ENCODE data around the gene ST6GALNAC6.

Gene ST6GALNAC6

DNA sequence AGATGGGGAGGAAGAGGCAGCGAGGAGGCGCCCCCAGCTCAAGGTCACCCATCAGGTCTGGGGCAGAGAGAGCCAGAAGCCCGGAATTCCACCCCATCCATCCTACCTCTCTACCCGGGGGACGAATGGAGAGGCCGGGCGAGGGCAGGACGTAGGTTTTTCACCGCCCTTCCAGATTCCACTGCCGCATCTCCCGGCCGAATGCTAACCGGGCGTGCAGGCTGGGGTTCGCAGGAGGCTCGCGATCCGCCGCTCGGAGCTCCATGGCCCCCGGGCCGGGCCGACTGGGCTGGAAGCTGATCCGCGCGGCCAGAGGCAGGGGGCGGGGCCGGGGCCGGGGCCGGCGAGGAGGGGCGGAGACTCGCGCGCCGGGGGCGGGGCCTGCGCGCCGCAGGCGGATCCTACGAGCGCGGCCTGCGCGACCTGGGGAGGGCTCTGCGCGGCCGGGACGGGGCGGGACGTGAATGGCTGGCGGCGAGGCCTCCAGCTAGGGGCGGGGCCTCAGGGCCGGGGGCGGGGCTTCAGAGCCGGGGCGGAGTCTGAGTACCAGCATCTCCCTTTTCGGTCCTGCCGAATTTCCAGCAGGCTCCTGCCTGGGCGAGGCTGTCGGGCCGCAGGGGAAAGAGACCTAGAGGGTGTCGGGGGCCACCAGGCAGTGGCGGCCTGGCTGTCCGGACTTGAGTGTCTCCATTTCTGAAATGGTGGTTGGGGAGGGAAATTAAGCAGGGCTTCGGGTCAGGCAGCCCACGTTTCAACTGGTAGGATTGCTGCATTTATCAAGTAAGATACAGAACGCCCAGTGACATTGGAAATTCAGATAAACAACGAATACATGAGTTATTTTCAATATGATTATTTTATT is 17.5 kb upstream of the ST6GALNAC6 start, which contains the start of gene ST6GALNAC4:
TSS of gene ST6GALNAC4 (minus strand) at position 322 of the 862 bp plus-strand sequence. CDS start 622 bp downstream, outside the sequence.
- peak; percentile 96 to 99 (median 98) for DNase-seq

GRCh38 chr9:127915801-127916719 is 16.7 kb upstream of the ST6GALNAC6 start:
- peak in 3 of 4 experiments; percentile 33 to 45 (median 37) for DNase-seq

DNA sequence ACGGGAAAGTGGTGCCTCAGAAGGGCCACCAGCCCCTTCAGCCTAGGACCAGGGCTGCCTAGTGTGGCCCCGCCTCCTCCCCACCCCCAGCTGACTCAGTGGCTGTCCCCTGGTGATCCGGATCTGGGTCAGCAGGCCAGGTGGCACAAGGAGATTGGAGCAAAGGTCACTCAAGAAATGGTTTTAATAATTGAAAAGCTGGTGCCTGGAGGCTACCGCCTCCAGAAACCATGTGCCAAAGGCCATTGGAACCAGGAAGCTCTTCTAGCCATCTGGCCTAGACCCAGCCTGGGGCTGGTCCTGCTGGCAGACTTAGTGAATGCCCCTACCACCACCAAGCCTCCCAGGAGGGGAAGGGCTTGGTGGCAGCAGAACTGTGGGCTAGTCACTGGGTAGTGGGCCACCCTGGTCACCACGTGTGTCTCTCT is 15.9 kb upstream of the ST6GALNAC6 start:
- peak in 3 of 4 experiments; percentile 37 to 50 (median 38) for DNase-seq

DNA sequence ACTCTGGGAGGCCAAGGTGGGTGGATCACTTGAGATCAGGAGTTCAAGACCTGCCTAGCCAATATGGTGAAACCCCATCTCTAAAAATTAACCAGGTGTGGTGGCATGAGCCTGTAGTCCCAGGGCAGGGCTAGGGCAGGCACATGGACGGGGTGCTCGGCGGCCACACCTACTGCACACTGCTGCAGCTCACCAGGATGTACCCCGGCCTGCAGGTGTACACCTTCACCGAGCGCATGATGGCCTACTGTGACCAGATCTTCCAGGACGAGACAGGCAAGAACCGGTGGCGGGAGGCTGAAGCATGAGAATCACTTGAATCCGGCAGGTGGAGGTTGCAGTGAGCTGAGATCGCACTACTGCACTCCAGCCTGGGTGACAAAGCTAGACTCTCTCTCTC is 14.3 kb upstream of the ST6GALNAC6 start:
- DNase-seq: peak in 1 of 4 experiments; percentile 1

- DNase-seq: peak in 1 of 4 experiments; percentile 4
Measured at GRCh38 chr9:127912882-127913281, 13.5 kb upstream of the ST6GALNAC6 start.

DNA sequence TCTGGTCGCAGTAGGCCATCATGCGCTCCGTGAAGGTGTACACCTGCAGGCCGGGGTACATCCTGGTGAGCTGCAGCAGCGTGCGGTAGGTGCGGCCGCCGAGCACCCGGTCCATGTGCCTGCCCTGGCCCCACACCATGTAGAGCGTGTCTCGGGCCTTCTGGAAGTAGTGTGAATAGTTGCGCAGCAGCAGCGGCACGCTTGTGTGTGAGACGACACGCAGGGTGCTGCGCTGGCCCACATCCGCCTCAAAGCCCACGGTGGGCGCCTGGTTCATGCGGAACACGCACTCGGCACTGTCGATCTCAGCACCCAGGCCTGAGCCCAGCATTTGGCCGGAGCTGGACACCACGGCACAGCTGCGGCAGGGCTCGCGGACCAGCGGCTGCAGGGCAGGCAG is 12.9 kb upstream of the ST6GALNAC6 start:
- DNase-seq: peak in 1 of 4 experiments; percentile 0

GRCh38 chr9:127910613-127911205 is 11.3 kb upstream of the ST6GALNAC6 start:
- peak in 1 of 4 experiments; percentile 17 for DNase-seq

DNA sequence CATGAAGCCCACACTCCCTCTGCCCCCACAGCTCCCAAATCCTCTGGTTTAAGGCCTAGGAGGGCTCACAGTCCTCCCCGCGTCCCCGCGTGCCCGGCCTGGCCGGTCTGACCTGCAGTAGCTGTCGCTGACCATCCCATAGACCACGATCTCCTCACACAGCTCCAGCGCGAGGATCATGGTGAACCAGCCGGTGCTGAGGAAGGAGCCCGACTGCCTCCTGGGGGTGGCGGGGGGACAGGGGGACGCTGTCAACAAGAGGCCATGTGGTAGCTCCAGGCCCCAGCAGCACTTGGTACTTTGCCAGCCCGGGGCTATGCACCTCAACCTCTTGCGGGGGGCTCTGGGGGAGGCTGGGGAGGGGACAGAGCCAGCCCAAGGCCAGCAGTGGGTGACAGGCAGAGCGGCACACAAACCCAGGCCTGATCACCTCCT is 10.5 kb upstream of the ST6GALNAC6 start:
- DNase-seq: peak in 1 of 4 experiments; percentile 1

DNA sequence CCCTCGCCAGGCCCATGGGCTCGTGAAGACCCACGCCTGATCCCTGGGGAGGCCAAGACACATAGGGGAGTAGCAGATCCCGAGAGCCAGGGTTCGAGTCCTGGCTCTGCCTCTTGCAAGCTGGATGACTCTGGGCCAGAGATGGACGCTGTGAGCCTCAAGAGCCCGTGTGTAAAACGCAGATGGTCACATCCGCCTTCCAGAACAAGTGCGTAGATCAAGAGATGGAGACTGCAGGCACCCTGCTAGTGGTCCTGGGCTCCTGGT is 9.2 kb upstream of the ST6GALNAC6 start:
- peak in 1 of 4 experiments; percentile 0 for DNase-seq

DNA sequence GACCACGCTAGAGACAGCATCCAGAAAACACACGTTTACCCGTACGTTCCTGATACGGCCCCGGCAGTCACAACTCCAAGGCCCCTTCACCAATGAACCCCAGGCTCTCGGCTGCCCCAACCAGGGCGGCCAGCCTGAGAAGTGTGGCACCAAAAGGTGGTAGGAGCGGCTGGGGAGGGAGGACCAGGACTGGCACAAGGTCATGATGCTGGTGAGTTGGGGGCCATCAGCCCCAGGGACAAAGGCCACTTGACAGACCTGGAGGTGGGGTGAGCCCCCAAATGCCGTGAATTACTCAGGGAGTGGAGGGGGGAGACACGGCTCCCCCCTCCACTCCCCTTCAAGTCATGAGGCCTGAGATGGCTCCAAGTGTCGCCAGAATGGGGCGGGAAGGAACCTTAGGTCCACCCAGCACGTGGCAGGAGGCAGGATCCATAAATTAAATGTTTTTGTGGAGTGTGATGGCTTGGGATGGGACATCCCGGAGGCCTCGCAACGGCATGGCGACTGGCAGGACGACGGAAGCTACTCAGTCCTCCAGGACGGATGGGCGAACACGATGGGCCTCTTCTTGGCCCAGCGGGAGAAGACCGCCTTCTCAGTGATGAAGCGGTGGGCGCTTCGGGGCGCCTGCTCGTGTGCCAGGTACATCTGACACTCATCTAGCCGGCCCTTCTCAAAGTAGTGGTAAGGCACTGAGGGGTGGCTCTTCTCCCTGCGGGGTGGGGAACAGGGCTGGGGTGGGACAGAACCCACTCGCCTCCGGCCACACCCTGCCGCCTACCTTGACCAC is 8.7 kb upstream of the ST6GALNAC6 start:
- peak in 1 of 4 experiments; percentile 1 for DNase-seq

- DNase-seq: peak in 1 of 4 experiments; percentile 1
Measured at GRCh38 chr9:127905788-127906191, 6.4 kb upstream of the ST6GALNAC6 start.

DNA sequence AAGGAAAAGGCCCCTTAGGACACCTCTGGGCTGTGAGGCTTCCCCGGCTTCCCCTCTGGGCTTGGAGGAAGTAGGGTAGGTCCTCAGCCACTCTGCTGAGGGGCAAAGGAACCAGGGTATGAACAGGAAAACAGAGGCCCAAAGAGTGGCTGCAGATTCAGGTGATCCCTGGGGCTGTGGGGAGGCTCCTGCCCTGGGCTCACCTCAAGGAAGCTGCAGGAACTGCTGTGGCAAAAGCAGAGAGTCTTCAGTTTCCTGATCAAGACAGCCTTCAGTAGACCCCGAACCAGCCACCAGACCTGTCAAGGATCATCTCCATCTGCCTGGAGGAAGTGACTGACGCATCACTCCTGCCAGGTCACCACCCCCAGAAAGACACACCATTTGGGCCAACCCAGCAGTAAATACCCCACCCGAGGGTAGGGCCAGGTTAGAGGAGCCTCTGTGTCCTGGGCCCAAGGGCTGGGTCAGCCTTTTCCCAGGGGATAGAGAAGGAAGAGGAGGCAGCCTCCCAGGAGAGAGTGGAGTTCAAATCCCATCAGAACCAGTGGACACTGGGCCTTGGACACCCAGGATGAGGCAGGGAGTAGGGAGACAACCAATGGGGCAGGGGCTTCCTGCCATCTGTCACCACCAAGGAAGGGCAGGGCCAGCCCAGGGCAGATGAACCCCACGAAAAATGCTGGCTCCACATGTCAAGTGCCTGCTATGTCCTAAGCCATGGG is 5.8 kb upstream of the ST6GALNAC6 start:
- peak; percentile 28 to 73 (median 61) for DNase-seq

DNA sequence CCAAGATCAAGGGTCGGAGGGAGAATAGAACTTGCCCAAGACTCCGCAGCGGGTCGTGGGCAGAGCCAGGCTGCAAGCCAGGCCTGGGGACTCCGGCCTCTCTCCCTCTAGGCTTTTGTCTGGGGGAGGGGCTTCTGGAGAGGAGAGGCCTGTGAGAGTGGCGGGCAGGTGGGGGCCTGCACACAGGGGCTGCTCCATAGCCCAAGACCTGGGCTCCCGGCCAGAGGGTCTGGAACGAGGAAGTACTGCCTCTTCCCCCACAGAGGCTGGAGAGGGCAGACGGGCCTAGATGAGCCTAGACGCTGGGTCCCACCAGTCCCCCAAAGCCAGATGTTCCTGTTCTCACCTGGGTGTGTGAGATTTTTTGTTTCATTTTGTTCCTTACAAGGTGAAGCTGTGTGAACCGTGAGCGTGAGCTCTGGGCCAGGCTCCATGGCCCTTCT is 5.2 kb upstream of the ST6GALNAC6 start:
- DNase-seq: peak; percentile 37 to 69 (median 54)

- DNase-seq: peak; percentile 30 to 75 (median 60)
Measured at GRCh38 chr9:127903557-127904475, 4.4 kb upstream of the ST6GALNAC6 start.

GRCh38 chr9:127898433-127899127 is 823 bp downstream of the ST6GALNAC6 start:
- DNase-seq: peak in 3 of 4 experiments; percentile 40 to 64 (median 49)

DNA sequence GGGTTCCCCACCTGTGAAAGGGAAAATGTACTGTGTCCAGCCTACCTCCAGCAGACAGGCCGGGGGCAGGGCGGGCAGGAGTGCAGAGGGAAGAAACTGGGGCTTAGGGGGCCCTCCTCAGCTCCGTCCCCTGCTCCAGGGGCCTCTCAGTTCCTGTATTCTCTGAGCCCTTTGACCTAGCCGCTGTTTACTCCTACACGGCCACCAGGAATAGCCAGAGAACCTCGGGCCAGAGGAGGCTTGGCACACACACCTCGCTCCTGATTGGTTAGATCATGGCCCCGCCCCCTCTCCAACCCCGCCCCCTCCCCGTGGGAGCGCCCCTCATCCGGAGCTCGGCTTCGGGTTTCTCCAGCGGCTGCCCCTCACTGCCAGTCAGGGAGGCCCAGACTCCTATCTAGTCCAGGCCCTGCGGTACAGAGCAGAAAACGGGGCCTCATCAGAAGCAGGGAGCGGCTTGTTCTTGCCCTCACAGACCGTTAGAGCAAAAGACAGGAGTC is 2.2 kb downstream of the ST6GALNAC6 start:
- peak; percentile 72 to 88 (median 88) for DNase-seq

DNA sequence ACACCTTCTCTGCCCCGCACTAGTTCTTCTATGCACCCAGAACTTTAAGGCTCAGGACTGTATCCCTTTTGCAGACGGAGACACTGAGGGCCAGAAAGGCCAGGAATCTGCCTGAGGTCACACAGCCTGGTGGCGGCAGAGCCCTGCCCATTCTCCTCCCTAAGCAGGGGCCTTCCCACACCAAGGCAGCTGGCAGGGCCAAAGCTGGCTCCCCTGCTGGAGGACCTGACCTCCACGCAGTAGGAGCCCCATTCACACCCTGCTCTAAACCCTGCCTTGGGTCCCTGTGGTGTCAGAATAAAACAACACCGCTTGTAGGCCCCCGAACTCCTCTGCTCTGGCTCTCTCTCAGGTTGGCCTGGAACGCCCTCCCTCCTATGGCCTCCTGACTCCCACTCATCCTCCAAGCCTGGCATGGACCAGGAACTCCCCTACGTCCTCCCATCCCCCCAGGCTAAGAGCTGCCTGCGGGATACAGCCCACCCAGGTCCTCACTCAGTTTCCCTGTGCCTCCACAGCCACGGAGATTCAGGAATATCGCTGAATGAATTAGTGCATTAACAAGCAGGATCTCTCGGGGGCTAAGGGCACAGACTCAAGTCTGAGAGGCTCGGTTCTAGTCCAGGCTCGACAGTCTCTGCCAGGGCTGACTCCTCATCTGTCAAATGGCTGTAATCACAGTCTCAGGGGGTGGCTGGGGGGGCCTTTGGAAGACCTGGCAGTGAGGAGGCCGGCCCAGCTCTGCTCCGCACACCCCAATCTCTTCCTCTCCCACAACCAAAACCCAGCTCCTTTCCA is 2.8 kb downstream of the ST6GALNAC6 start:
- DNase-seq: no peak

- DNase-seq: no peak
Measured at GRCh38 chr9:127895811-127896210, 3.6 kb downstream of the ST6GALNAC6 start.

Data from suppressor macrophage (primary cell).